HG03045 (cell line): ENCODE results near the gene VGLL4.
"Not testable (repeated sequence)": the region's sequence is repeated elsewhere in the genome, so short reads cannot be mapped to it uniquely, and the experiment has no call there.

ENCODE experiments used
- ATAC-seq: cut with Tn5 transposase; IDR thresholded peaks from one replicate; pipeline ENCODE4 v1.9.1; 2021; ENCODE audit warnings: mild to moderate bottlenecking, moderate library complexity; ENCODE audit not compliant: unreplicated experiment

The VGLL4 gene

GRCh38 chr3:11536132-11536935 lies 107.4 kb downstream of the VGLL4 start:
- no peak for ATAC-seq

DNA sequence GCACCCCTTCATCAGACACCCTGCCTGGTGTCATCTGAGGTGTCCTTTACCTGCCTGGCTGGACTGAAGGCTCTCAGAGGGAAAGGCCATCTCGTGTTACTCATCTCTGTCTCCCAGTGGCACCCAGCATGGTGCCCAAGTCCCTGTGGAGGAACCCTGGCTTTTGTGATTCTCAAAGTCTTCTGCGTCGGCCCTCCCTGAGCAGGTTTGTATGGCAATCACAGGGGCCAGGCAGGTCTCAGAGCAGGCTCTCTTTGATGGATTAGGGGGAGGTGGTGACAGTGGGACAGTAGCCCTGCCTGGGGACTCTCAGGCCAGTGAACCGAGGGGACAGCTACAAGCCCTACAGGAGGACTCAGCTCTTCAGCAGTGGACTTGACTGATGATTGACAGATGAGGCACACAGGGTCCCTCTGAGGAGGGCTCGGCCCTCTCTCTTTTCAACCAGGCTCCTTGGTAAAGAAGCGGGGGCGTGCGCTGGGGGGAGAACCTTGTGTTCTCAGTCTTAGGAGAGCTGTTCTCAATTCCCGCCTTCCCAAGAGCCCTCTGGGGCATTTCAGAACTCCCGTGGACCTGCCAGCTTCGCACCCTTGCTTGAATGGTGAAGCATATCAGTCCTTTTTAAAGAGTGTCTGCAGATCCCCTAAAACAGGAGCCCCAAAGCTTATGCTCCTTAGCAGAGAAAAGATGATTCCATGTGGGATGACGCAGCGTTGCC lies 108.3 kb downstream of the VGLL4 start:
- ATAC-seq: no peak

GRCh38 chr3:11534793-11535101 lies 109.0 kb downstream of the VGLL4 start:
- ATAC-seq: no peak

- ATAC-seq: no peak
Observed at GRCh38 chr3:11534011-11534792, 109.5 kb downstream of the VGLL4 start.

DNA sequence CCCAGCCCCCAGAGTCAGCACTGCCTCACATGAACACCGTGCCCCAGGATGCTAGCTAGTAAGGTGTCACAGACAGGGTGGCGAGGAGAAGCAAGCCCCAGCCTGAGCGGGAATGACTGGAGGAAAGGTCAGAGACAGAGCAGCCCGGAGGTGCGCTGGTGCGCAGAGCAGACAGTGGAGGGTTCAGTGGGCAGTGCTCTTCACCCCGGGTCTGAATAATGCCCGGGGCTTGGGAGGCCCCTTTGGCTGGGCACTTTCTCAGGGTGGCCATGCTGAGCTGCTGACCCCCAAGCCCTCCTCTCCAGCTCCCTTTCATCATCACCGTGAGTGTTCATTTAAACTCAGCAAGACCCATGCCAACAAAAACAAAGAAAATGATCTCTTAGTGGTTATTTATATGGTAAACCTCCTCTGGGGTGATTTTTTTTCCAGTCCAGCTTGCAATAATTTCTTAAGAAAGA lies 110.8 kb downstream of the VGLL4 start:
- no peak for ATAC-seq

DNA sequence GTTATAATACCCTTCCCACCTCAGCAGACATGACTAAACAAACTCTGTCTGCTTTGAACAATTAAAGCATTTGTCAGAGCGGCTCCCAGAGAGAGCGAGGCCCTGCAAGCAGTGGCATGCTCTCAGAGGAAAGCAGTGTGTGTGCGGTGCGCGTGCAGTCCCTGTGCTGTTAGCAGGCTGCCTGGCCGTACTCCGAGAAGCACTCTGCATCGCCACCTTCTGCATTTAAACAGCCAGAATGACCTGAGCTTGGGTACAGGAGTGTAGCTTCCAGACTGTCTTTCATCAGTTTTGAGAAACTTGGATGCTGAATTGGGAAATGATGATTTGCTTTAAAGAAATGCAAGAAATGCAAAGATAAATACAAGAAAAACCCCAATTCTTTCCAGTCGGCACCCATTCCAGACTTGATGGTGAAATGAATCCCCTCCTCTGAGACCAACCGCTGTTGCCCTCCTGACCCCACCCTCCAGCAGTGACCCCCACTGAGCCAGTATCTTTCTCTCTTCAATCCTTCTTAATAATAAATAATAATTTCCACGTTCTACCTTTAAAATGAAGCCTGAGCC lies 113.5 kb downstream of the VGLL4 start:
- no peak for ATAC-seq

GRCh38 chr3:11529281-11529680 lies 114.4 kb downstream of the VGLL4 start:
- ATAC-seq: no peak

DNA sequence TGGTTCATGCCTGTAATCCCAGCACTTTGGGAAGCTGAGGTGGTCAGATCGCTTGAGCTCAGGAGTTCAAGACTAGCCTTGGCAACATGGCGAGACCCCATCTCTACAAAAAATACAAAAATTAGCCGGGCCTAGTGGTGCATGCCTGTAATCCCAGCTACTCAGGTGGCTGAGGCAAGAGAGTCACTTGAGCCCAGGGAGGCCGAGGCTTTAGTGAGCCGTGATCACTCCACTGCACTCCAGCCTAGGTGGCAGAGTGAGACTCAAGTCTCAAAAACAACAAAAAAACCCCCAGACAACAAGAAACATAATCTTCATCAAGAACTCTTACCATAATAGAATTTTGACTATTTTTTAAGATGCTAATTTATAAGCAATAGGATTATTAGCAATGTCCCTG lies 117.6 kb downstream of the VGLL4 start:
- not testable (repeated sequence) for ATAC-seq

GRCh38 chr3:11523572-11524101 lies 120.1 kb downstream of the VGLL4 start:
- ATAC-seq: no peak

DNA sequence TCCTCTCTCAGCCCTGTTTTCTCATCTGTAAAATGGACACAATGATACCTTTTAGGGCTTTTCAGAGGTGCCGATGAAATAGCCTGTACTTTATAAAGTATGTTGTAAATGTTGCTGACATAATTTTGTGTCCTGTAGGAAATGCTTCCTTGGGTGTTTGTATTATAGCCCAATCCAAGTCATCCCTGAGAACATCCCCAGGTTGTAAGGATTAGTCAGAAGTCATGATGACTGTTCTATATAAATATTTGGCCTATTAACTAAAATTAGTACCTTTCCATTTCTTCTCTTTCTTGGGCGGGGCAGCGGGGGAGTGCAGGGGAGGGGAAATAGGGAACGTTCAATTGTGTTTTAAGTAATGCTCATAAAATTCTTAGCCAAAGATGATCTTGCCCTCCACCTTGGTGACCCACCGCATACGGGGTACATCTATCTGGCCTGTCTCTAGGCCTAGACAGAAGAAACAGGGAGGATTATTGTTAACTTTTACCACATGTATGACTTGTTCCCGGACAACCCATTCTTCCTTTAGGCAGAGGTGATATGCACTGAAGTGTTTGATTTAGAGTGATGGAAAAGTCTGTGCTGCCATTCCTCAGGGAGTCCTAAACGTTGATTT lies 120.7 kb downstream of the VGLL4 start:
- no peak for ATAC-seq

DNA sequence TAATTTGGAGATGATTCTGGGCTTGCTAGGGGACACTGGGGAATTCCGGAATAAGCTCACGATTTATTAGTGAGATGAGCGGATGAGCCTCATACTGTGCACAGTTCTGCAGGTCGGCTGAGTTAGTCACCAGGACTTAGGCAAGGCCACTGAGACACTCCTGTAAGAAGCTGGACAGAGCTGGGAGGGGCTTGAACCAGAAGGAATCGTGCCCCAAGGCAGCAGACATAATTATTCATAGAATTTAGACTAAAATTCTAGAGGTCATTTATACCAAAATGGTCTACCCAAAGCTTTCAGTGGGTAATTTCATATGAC lies 121.4 kb downstream of the VGLL4 start:
- no peak for ATAC-seq

- no peak for ATAC-seq
Observed at GRCh38 chr3:11521167-11521566, 122.5 kb downstream of the VGLL4 start.

DNA sequence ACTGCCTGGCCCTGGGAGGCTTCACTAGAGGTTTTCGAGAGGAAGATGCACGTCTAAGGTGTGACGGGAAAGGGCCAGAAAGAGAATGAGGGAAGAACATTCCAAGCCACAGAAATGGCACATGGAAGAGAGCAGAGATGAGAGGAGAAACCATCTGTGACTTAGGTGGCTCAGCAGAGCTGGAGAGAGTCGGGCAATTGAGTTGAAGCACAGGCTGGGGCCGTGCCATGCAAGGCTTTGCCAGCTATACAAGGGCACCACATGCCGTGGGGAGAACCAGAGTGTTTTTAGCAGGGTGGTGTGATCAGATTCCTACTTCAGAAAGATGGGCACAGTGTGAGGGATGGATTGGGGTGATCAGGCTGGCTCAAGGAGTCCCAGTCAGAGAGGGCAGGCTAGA lies 126.1 kb downstream of the VGLL4 start:
- no peak for ATAC-seq

GRCh38 chr3:11514191-11514821 lies 129.4 kb downstream of the VGLL4 start:
- no peak for ATAC-seq

DNA sequence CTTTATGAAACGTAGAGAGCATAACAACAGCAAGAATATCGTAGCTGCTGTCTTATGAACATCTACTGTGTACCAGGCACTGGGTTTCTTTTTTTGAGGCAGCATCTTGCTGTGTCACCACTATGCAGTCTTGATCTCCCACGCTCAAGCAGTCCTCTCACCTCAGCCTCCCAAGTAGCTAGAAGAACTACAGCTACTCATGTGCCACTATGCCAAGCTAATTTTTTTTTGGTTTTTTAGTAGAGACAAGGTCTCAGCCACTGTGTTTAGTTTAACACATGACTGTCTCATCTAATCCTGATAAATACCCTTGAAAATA lies 129.9 kb downstream of the VGLL4 start:
- ATAC-seq: no peak

DNA sequence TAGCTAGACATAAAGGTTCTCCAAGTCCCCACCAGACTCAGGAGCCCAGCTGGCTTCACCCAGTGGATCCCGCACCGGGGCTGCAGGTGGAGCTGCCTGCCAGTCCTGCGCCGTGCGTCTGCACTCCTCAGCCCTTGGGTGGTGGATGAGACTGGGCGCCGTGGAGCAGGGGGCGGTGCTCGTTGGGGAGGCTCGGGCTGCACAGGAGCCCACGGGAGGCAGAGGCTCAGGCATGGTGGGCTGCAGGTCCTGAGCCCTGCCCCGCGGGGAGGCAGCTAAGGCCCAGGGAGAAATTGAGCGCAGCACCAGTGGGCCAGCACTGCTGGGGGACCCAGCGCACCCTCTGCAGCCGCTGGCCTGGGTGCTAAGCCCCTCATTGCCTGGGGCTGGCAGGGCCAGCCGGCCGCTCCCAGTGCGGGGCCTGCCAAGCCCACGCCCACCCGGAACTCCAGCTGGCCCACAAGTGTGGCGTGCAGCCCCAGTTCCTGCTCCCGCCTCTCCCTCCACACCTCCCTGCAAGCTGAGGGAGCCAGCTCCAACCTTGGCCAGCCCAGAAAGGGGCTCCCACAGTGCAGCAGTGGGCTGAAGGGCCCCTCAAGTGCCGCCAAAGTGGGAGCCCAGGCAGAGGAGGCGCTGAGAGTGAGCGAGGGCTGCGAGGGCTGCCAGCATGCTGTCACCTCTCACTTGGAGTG lies 130.4 kb downstream of the VGLL4 start:
- ATAC-seq: not testable (repeated sequence)

GRCh38 chr3:11511606-11512005 lies 132.1 kb downstream of the VGLL4 start:
- not testable (repeated sequence) for ATAC-seq

- ATAC-seq: no peak
Observed at GRCh38 chr3:11510356-11510755, 133.4 kb downstream of the VGLL4 start.

- ATAC-seq: no peak
Observed at GRCh38 chr3:11510001-11510340, 133.7 kb downstream of the VGLL4 start.
